Esophagus squamous epithelium (tissue), 4 donors: ENCODE data around the gene P2RY6.

Experiments
- CTCF ChIP-seq, 6 experiments: fragments of 450-650 bp in 4 of 6; fragments of 200-600 bp in 2 of 6; sonication (generic) in 2 of 6; IDR thresholded peaks; one replicate each; pipeline ENCODE4 v1.5.1; 2016 to 2019; ENCODE audit warnings: antibody characterized with exemption in 6 of 6, mild to moderate bottlenecking in 4 of 6, moderate library complexity in 4 of 6
- POLR2A ChIP-seq, 4 donors: fragments of 450-650 bp; IDR thresholded peaks; one replicate each; pipeline ENCODE4 v1.6.1; 2017; ENCODE audit warnings: antibody characterized with exemption in 4 of 4, mild to moderate bottlenecking in 4 of 4, moderate library complexity in 3 of 4

- TF ChIP-seq CTCF (IDR thresholded peaks at IDR 0.05) (no peak), POLR2A (IDR thresholded peaks at IDR 0.05) (no peak)
These were observed 41.5 kb downstream of the P2RY6 start for GRCh38 chr11:73313652-73314051.
